ENCODE results near the gene CEMIP. TPM values are rescaled to one million over a fixed set of nuclear protein-coding genes. Genes with fewer than 3 reads are reported as not detected.

CEMIP gene
- total RNA-seq = 0.11 and 0.13 TPM in 2 replicates

- DNase-seq (ENCODE audit: low read depth, low spot score) = peak; percentile 22
These were observed at the start of gene CEMIP for GRCh38 chr15:80778964-80779657. Gene CEMIP, plus strand, starts transcription at chr15:80779370. Its CDS starts 94,510 bp downstream, at chr15:80873880.

- DNase-seq (ENCODE audit: low read depth, low spot score) = no peak
These were observed 48.8 kb upstream of the CEMIP start for GRCh38 chr15:80730387-80730786.

- DNase-seq (ENCODE audit: low read depth, low spot score) = no peak
These were observed 48.2 kb upstream of the CEMIP start for GRCh38 chr15:80730926-80731325.

- no peak for DNase-seq (ENCODE audit: low read depth, low spot score)
These were observed 47.0 kb upstream of the CEMIP start for GRCh38 chr15:80732167-80732566.

GRCh38 chr15:80732818-80733217 is 46.4 kb upstream of the CEMIP start:
- no peak for DNase-seq (ENCODE audit: low read depth, low spot score)

GRCh38 chr15:80733460-80733859 is 45.7 kb upstream of the CEMIP start:
- no peak for DNase-seq (ENCODE audit: low read depth, low spot score)

GRCh38 chr15:80735344-80735743 is 43.8 kb upstream of the CEMIP start:
- no peak for DNase-seq (ENCODE audit: low read depth, low spot score)

GRCh38 chr15:80736560-80736959 is 42.6 kb upstream of the CEMIP start:
- no peak for DNase-seq (ENCODE audit: low read depth, low spot score)

- DNase-seq (ENCODE audit: low read depth, low spot score) = no peak
These were observed 39.3 kb upstream of the CEMIP start for GRCh38 chr15:80739919-80740318.

GRCh38 chr15:80742081-80742480 is 37.1 kb upstream of the CEMIP start:
- no peak for DNase-seq (ENCODE audit: low read depth, low spot score)

- DNase-seq (ENCODE audit: low read depth, low spot score) = no peak
These were observed 35.9 kb upstream of the CEMIP start for GRCh38 chr15:80743189-80743833.

GRCh38 chr15:80744415-80744814 is 34.8 kb upstream of the CEMIP start:
- no peak for DNase-seq (ENCODE audit: low read depth, low spot score)

- DNase-seq (ENCODE audit: low read depth, low spot score) = no peak
These were observed 34.3 kb upstream of the CEMIP start for GRCh38 chr15:80744826-80745225.

- DNase-seq (ENCODE audit: low read depth, low spot score) = no peak
These were observed 33.3 kb upstream of the CEMIP start for GRCh38 chr15:80745888-80746287.

- no peak for DNase-seq (ENCODE audit: low read depth, low spot score)
These were observed 31.7 kb upstream of the CEMIP start for GRCh38 chr15:80747317-80748053.

- DNase-seq (ENCODE audit: low read depth, low spot score) = no peak
These were observed 29.6 kb upstream of the CEMIP start for GRCh38 chr15:80749589-80749988.

GRCh38 chr15:80750575-80750974 is 28.6 kb upstream of the CEMIP start:
- no peak for DNase-seq (ENCODE audit: low read depth, low spot score)

- DNase-seq (ENCODE audit: low read depth, low spot score) = no peak
These were observed 27.0 kb upstream of the CEMIP start for GRCh38 chr15:80752204-80752603.

- no peak for DNase-seq (ENCODE audit: low read depth, low spot score)
These were observed 26.0 kb upstream of the CEMIP start for GRCh38 chr15:80753161-80753560.

GRCh38 chr15:80754014-80754413 is 25.2 kb upstream of the CEMIP start:
- no peak for DNase-seq (ENCODE audit: low read depth, low spot score)

GRCh38 chr15:80755885-80756284 is 23.3 kb upstream of the CEMIP start:
- DNase-seq (ENCODE audit: low read depth, low spot score) = no peak

- no peak for DNase-seq (ENCODE audit: low read depth, low spot score)
These were observed 20.9 kb upstream of the CEMIP start for GRCh38 chr15:80758130-80758745.
